ENCODE measurements around the gene HBA2. TPM values are rescaled to one million over a fixed set of nuclear protein-coding genes. Genes with fewer than 3 reads are reported as not detected.
A peak's percentile ranks its signal among the peaks of the same experiment; 100 is the strongest.

HBA2 gene
- total and polyA plus RNA-seq, 9 of the 15 experiments (the other 6 are each of a cell fraction or from before 2014, with no cell fraction given): 40.4 to 853 (median 286) TPM

- no peak for TF ChIP-seq MLX (CRISPR knock-in tag; conservative IDR thresholded peaks at IDR 0.05)
- no peak for TF ChIP-seq ZNF695 (CRISPR knock-in tag; IDR thresholded peaks at IDR 0.05)
- peak; percentile 69 for TF ChIP-seq TAL1 (IDR thresholded peaks at IDR 0.05)
- TF ChIP-seq SMARCB1 (IDR thresholded peaks at IDR 0.05; ENCODE audit: insufficient read length, low read depth): no peak
- TF ChIP-seq ZC3H11A (IDR thresholded peaks at IDR 0.05; ENCODE audit: low read depth, low read length): no peak
- peak in 1 of 3 experiments; percentile 46; a peak in 1 of 6 replicates for TF ChIP-seq ZBTB11 (CRISPR knock-in tag; IDR thresholded peaks at IDR 0.05)
- no peak for TF ChIP-seq KDM4B (IDR thresholded peaks at IDR 0.05; ENCODE audit: borderline replicate concordance in 2 of 2, low read depth in 1 of 2)
- no peak for TF ChIP-seq MYNN (IDR thresholded peaks at IDR 0.05)
- no peak for TF ChIP-seq MYNN (CRISPR knock-in tag; IDR thresholded peaks at IDR 0.05)
- no peak for TF ChIP-seq ZNF75A (CRISPR knock-in tag; IDR thresholded peaks at IDR 0.05)
- no peak for TF ChIP-seq GABPA (tag; conservative IDR thresholded peaks at IDR 0.05; ENCODE audit: low read depth)
- no peak for TF ChIP-seq SMAD2 (IDR thresholded peaks at IDR 0.05; ENCODE audit: low read depth, low read length)
- no peak for TF ChIP-seq SMARCC2 (IDR thresholded peaks at IDR 0.05; ENCODE audit: low read depth)
- no peak for TF ChIP-seq CAMTA2 (CRISPR knock-in tag; conservative IDR thresholded peaks at IDR 0.05)
- no peak for TF ChIP-seq FOXJ2 (tag; IDR thresholded peaks at IDR 0.05)
- peak; percentile 76 for TF ChIP-seq DPF2 (IDR thresholded peaks at IDR 0.05)
- no peak for TF ChIP-seq TOE1 (IDR thresholded peaks at IDR 0.05; ENCODE audit: borderline replicate concordance)
- TF ChIP-seq TOE1 (CRISPR knock-in tag; IDR thresholded peaks at IDR 0.05; ENCODE audit: borderline replicate concordance, low read depth): no peak
- no peak for TF ChIP-seq RB1 (IDR thresholded peaks at IDR 0.05; ENCODE audit: low read depth)
- no peak for TF ChIP-seq GATAD2B (IDR thresholded peaks at IDR 0.05; ENCODE audit: borderline replicate concordance)
- peak; percentile 85 for TF ChIP-seq IRF9 (tag; IDR thresholded peaks at IDR 0.05)
- TF ChIP-seq GTF2E2 (tag; IDR thresholded peaks at IDR 0.05): no peak
- TF ChIP-seq FOXK2 (conservative IDR thresholded peaks at IDR 0.05 in 1 of 2, IDR thresholded peaks at IDR 0.05 in 1 of 2; ENCODE audit: low read depth in 2 of 2): peak in 1 of 2 experiments; percentile 26; a peak in 2 of 4 replicates
- no peak for TF ChIP-seq CREB5 (CRISPR knock-in tag; IDR thresholded peaks at IDR 0.05)
- no peak for TF ChIP-seq ZNF217 (CRISPR knock-in tag; IDR thresholded peaks at IDR 0.05)
Measured at GRCh38 chr16:144797-145252, 27.9 kb upstream of the HBA2 start (continued).
